Peyer's patch (tissue), 4 donors: ENCODE results near the gene ZNF521.

Source experiments
- POLR2A ChIP-seq, 2 donors: fragments of 450-650 bp; IDR thresholded peaks; one replicate each; pipeline ENCODE4 v1.5.1; 2017; ENCODE audit warnings: antibody characterized with exemption in 2 of 2, mild to moderate bottlenecking in 2 of 2, moderate library complexity in 2 of 2
- TF ChIP-seq, protein P1 (sequence below), 6 experiments: fragments of 450-650 bp in 4 of 6; fragments of 200-600 bp in 2 of 6; sonication (generic) in 1 of 6; IDR thresholded peaks; one replicate each; pipeline ENCODE4 v1.5.1; 2017 to 2019; ENCODE audit warnings: antibody characterized with exemption in 6 of 6, mild to moderate bottlenecking in 3 of 6, moderate library complexity in 1 of 6

- TF ChIP-seq, protein P1, sequence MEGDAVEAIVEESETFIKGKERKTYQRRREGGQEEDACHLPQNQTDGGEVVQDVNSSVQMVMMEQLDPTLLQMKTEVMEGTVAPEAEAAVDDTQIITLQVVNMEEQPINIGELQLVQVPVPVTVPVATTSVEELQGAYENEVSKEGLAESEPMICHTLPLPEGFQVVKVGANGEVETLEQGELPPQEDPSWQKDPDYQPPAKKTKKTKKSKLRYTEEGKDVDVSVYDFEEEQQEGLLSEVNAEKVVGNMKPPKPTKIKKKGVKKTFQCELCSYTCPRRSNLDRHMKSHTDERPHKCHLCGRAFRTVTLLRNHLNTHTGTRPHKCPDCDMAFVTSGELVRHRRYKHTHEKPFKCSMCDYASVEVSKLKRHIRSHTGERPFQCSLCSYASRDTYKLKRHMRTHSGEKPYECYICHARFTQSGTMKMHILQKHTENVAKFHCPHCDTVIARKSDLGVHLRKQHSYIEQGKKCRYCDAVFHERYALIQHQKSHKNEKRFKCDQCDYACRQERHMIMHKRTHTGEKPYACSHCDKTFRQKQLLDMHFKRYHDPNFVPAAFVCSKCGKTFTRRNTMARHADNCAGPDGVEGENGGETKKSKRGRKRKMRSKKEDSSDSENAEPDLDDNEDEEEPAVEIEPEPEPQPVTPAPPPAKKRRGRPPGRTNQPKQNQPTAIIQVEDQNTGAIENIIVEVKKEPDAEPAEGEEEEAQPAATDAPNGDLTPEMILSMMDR (IDR thresholded peaks at IDR 0.05) = no peak
- no peak for TF ChIP-seq POLR2A (IDR thresholded peaks at IDR 0.05)
Observed at GRCh38 chr18:25346561-25346960, 5.4 kb downstream of the ZNF521 start.
